Ovary (tissue), 9 donors: ENCODE data around the gene BBX. TPM values are rescaled to one million over a fixed set of nuclear protein-coding genes. Genes with fewer than 3 reads are reported as not detected.

Experiments
- DNase-seq, 5 donors: peaks; one replicate each; pipeline ENCODE4 v3.0.0-alpha.2; 2019 to 2020
- H3K27ac ChIP-seq, 2 donors: fragments of 200-600 bp; one replicate each; pipeline versions ENCODE4 v1.5.1 to v1.8.0; 2019 to 2022
- H3K27me3 ChIP-seq: fragments of 200-600 bp; one replicate; pipeline ENCODE4 v1.8.0; 2022
- H3K36me3 ChIP-seq: fragments of 200-600 bp; sonication (generic); one replicate; pipeline ENCODE4 v1.5.1; 2019
- H3K4me1 ChIP-seq: one replicate; pipeline ENCODE4 v1.8.1; 2013; ENCODE audit warnings: mild to moderate bottlenecking, moderate library complexity; ENCODE audit not compliant: insufficient read depth
- H3K4me3 ChIP-seq: fragments of 200-600 bp; sonication (generic); one replicate; pipeline ENCODE4 v1.5.1; 2017
- H3K9me3 ChIP-seq, 2 donors: fragments of 200-600 bp in 1 of 2; sonication (generic) in 1 of 2; one replicate each; pipeline versions ENCODE4 v1.5.1 to v1.8.1; 2013 to 2019; ENCODE audit warnings: mild to moderate bottlenecking in 1 of 2, moderate library complexity in 1 of 2
- EP300 ChIP-seq: sonication (generic); formaldehyde crosslinking; IDR thresholded peaks from one replicate; pipeline ENCODE4 v1.6.1; 2017; ENCODE audit warnings: antibody characterized with exemption
- POLR2A ChIP-seq: fragments of 450-650 bp; IDR thresholded peaks from one replicate; pipeline ENCODE4 v1.6.1; 2017; ENCODE audit warnings: antibody characterized with exemption, mild to moderate bottlenecking, moderate library complexity
- WGBS, 3 donors: extraction: QIAGEN DNeasy Blood & Tissue Kit in 1 of 3; methylation state at CpG; one replicate each; pipeline versions ENCODE4 v1.1.5 to v1.1.7; 2013 to 2017; 5-methylcytosine and 5-hydroxymethylcytosine counted together
- intact Hi-C, 4 donors: fragments of 100-400 bp; cut with DNase I; formaldehyde crosslinking; loops; one replicate each; pipeline versions ENCODE4 v1.11.0 to v1.15.1; 2022 to 2023
- polyA plus RNA-seq, 2 donors: library from polyadenylated mRNA; stranded (reverse); fragments of 200-250 nt in 1 of 2; fragments of 350-450 nt in 1 of 2; fragmentation: Illumina TruSeq in 1 of 2; extraction: RNeasy Lipid Tissue Mini Kit (QIAGEN cat#74804) in 1 of 2; gene quantifications; one replicate each; pipeline ENCODE4 v1.2.3, GENCODE V29; 2013 to 2014
- total RNA-seq, 7 donors: library from RNA; depleted of rRNA in 2 of 7; stranded (reverse); fragments of >200 nt in 2 of 7; fragmentation: NEBNext Ultra II Directional in 3 of 7; extraction: Animal tissue kit (Norgen Biotek cat#: 25700) in 3 of 7; gene quantifications; one replicate each; pipeline versions ENCODE4 v1.1.0 to v1.2.4, GENCODE V29; 2016 to 2023
- TF ChIP-seq, protein P1 (sequence below), 3 donors: fragments of 450-650 bp in 2 of 3; fragments of 200-600 bp in 1 of 3; IDR thresholded peaks; one replicate each; pipeline versions ENCODE4 v1.5.1 to v1.8.0; 2016 to 2022; ENCODE audit warnings: antibody characterized with exemption in 3 of 3, mild to moderate bottlenecking in 1 of 3
- donor health status: DM: no; HTN: no; CAD: no; lungs with moderate emphysema.
- donor health status: DM: no; HTN: no; CAD: no.
- donor health status: Bipolar disorder and iron deficiency.
- donor health status: DM: yes; HTN: yes; CAD: no.
- donor health status: DM: no; HTN: no; CAD: no.
- donor health status: DM: yes; HTN: yes; CAD: no.

Gene BBX
- total and polyA plus RNA-seq, 9 donors, result 15.8 to 114 (median 86.3) TPM

DNA sequence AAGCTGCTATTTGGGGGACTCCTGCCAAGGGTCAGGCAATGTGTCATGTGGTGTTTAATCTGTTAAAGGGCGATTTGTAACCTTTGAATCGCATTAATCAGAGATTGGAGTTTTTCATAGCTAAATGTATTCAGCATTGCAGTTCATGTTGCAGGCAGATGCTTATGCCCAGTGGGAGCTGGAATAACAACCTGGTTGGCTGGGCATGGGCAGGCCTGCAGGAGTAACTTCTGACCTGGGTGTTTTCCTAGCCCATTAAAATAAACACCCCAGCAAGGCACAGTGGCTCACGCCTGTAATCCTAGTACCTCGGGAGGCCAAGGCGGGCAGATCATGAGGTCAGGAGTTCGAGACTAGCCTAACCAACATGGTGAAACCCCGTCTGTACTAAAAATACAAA is 268.7 kb downstream of the BBX start:
- Histone ChIP-seq H3K9me3 (no peaks in the 10 kb centered on the region), H3K27ac (no peak overlapping the region), H3K36me3 (no peaks in the 10 kb centered on the region), H3K4me1 (peaks cover 2% of the 10 kb centered on the region), H3K4me3 (no peak overlapping the region), H3K27me3 (no peaks in the 10 kb centered on the region)
- intact Hi-C loops, result no loop called here
- 91 to 94% (median 94%) methylated on average over 7 of the region's 7 CpGs for WGBS, 3 donors
- no peak for DNase-seq
- TF ChIP-seq POLR2A, result no peak
- TF ChIP-seq EP300, result no peak
- TF ChIP-seq, protein P1, sequence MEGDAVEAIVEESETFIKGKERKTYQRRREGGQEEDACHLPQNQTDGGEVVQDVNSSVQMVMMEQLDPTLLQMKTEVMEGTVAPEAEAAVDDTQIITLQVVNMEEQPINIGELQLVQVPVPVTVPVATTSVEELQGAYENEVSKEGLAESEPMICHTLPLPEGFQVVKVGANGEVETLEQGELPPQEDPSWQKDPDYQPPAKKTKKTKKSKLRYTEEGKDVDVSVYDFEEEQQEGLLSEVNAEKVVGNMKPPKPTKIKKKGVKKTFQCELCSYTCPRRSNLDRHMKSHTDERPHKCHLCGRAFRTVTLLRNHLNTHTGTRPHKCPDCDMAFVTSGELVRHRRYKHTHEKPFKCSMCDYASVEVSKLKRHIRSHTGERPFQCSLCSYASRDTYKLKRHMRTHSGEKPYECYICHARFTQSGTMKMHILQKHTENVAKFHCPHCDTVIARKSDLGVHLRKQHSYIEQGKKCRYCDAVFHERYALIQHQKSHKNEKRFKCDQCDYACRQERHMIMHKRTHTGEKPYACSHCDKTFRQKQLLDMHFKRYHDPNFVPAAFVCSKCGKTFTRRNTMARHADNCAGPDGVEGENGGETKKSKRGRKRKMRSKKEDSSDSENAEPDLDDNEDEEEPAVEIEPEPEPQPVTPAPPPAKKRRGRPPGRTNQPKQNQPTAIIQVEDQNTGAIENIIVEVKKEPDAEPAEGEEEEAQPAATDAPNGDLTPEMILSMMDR (IDR thresholded peaks at IDR 0.05), result no peak

DNA sequence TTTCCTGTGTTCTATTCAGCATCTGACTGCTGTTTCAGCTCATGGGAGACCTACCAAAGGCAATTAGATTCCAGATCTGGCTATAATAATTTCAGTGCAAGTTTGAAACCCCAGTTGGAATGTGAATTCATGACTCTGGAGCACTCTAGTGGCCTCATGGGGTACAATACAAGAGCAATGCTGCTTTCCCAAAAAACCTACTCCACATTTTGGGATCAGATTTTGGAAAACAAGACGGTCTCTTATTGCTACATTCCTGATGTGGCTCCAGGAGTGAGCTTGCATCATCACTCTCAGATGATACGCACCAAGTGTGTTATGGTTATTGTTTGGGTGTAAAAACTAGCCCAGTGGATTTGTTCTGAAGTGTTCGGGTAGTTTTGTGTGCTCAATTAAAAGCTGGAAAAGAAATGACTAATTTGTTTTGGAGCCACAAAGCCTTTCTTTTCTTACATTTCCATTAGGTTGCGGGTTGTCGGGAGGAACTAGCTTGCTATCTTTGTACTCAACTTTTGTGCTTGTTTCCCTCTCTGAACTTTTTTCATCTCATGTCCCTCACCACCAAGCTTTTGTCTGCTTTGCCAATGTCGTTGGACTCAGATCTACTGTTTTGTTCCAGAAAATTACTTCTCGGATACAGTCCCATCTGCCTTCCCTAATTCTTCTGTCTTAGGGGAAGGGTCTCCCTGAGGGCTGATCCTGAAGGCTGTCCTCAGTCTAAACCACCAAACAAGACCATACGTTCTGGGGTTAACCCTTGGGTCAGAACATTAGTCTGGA is 272.1 kb downstream of the BBX start:
- Histone ChIP-seq H3K27ac (no peak overlapping the region), H3K4me3 (no peak overlapping the region), H3K4me1 (peaks cover 2% of the 10 kb centered on the region), H3K9me3 (no peaks in the 10 kb centered on the region), H3K27me3 (no peaks in the 10 kb centered on the region), H3K36me3 (no peaks in the 10 kb centered on the region)
- intact Hi-C loops, result no loop called here
- TF ChIP-seq POLR2A (no peak), EP300 (no peak)
- TF ChIP-seq, protein P1 (IDR thresholded peaks at IDR 0.05), result peak in 1 of 3 donors; percentile 15
- 50 to 70% (median 69%) methylated on average over 8 of the region's 8 CpGs for WGBS, 3 donors
- peak in 2 of 5 donors; percentile 36 to 60 for DNase-seq

DNA sequence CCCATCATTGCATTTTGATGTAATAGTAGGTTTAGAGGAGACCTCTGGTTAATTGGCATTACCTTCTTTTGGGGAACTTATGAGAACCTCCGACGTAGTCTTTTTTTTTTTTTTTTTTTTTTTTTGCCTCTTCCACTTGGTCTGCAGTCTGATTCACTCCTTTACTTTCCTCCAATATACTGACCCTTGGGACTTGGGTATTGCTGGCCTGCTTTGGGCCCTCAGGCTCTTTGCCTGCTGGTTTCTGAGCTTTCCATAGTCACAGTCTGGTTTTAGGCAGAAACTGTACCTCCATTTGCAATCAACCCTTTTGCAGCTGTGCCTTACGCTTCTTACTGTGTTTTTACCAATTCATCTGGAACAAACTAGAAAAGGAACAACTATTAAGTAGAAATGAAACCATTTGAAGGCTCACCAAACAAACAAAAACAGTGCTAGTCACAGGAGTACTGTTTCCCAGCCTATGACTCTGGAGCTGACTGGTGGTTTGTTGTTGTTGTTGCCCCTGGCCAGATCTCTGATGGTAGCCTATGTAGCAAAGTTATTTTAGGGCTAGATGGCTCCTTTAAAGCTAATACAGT is 272.8 kb downstream of the BBX start:
- H3K9me3 ChIP-seq, result no peaks in the 10 kb centered on the region
- 91 to 95% (median 92%) methylated on average over 3 of the region's 3 CpGs for WGBS, 3 donors
- intact Hi-C loops, result no loop called here
- no peak for DNase-seq
- no peaks in the 10 kb centered on the region for H3K36me3 ChIP-seq
- no peak overlapping the region for H3K27ac ChIP-seq
- H3K4me1 ChIP-seq, result peaks cover 5% of the 10 kb centered on the region
- TF ChIP-seq EP300 (no peak), POLR2A (no peak)
- TF ChIP-seq, protein P1 (IDR thresholded peaks at IDR 0.05), result no peak
- H3K27me3 ChIP-seq, result no peaks in the 10 kb centered on the region
- no peak overlapping the region for H3K4me3 ChIP-seq

DNA sequence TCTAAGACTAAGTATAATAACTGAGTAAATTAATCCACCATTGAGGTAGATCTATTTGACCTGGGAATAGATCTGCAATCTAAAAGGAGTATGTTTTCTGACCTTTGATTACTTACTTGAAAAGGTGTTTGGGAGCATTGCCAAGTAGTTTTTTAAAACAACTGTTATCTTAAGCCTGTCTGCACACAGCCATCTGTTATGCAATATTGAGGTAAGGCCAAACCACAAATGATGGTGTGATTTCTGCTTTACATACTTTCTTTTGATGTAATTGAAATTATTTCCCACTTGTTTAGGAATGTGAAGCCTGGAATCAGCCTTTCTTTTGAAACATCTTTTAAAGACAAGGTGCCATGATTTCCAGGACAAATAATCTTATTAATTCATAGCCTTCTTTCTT is 274.0 kb downstream of the BBX start:
- Histone ChIP-seq H3K9me3 (no peaks in the 10 kb centered on the region), H3K4me3 (no peak overlapping the region), H3K27me3 (no peaks in the 10 kb centered on the region), H3K4me1 (peaks cover 5% of the 10 kb centered on the region), H3K36me3 (no peaks in the 10 kb centered on the region), H3K27ac (no peak overlapping the region)
- intact Hi-C loops, result no loop called here
- no peak for DNase-seq
- TF ChIP-seq POLR2A (no peak), EP300 (no peak)
- TF ChIP-seq, protein P1 (IDR thresholded peaks at IDR 0.05), result no peak
